ENCODE results near the gene SPPL3.

The SPPL3 gene

DNA sequence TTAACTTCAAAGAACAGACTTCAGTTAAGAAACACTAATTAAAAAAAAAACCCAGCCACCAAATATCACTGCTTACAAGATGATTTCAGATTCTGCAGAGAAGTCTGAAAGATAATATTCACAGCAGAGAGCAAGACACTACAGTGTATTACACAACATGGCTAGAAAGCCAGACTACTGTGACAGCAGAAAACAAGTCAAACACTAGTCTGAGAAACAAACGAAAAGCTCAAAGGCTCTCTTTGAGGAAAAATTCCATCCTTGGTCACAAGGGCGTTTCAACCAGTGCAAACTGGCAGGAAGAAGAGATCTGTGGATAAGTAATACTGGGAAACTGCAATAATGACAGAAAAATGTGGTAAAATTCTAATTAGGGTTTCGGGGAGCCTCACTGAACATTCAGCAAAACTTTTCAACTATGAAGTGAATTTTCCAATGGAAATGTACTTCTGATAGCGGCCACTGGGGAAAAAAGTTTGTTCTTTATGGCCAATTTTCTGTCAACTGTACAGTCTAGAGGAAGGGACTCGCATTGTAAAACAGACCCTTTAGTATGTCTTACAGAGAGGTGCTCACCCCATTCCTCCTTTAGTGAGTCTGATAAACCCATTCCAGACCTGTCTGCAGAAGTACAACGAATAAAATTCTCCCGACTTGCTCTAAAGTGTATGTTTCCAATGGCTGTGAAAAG lies 128.2 kb downstream of the SPPL3 start:
- DNase-seq (ENCODE audit: low spot score) = no peak

DNA sequence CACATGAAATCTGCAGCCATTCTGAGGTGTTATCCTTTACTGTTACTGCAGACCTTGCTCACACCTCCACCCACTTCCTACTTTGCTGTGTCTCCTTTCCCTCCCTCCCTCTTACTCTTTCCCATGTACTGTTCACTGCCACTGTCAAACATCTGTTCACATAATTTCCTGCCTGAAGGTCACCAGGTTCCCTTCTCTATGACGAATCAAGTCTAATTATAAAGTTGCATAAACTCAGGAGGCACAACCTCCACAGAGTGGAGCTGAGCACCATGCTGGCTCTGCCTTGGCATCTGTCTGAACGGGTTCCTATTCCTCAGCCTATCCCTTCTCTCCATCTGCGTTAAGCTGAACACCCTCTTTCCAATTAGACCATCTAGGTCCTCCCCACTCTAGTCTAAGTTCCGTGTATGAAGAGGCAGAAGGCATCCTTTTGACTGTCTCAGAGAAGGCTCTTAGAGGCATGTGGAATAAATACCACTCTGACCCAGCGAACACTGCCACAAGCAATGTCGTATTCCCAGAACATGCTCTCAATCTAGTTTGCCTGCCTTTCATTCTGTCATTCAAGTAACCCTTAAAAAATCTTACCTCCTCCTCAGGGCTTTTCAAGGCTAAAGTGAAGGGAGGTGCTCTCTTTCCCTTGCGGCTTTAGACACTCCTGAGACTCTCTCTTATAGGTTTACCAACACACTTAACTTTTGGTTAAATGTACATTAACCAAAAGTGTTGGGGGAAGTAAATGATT lies 129.8 kb downstream of the SPPL3 start:
- no peak for DNase-seq (ENCODE audit: low spot score)

DNA sequence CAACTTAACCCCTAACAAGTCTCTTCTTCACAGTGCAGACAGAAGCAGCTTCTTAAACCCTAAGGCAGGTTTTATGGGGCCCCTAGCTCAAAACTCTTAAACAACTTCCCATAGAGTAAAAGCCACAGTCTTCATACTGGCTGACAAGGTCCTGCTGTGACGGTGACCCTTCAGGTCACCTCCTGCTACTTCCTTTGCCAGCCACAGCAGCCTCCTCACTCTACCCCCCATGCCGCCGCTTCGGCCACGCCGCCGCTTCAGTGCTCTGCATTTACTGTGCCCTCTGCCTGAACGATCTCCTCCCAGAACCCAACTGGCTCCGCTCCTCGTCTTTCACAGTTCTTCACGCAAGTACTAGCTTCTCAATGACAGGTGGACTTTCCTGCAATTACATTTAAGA lies 133.1 kb downstream of the SPPL3 start:
- no peak for DNase-seq (ENCODE audit: low spot score)

DNA sequence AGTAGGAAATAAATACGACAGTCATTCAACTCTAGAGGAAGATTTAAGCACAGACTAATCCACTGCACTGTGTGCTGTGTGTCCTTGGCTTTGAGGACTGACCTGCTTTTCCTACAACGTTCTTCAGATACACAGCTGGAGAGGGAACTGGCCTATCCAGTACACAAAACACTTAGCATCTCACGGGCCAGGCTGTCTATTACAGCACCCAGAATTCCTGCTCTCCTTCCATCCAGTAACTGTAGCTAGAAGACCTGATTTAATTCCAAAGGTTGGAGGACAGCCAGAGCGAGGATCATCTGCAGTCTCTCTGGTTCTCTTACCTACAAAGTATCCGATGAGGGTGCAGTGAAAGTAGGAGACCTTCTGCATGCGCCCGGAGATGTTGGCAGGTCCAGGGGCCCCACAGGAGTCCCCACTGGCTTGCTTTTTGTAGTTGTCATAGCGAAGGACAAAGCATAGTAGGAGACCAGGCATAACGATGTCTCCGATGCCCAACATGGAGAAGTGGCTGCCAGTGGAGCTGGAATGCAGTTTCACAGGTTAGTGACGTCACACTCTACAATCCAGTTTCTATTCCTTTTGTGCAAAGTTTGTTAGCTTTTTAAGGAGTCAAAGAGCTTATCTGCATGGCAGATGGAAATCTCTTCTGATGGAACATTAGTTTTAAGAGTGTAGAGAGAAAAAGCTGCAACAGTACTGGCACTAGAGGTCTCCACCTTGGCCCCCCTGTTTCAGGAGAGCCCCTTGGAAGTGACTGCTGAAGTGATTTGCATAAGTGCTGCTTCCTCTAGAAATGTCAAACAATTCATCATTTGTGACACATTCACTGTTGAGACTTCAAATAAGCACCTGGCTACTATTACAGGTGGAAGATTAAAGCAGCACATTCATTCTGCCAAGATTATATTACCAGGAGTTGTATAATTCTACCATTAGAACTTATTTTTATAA lies 136.8 kb downstream of the SPPL3 start:
- no peak for DNase-seq (ENCODE audit: low spot score)

DNA sequence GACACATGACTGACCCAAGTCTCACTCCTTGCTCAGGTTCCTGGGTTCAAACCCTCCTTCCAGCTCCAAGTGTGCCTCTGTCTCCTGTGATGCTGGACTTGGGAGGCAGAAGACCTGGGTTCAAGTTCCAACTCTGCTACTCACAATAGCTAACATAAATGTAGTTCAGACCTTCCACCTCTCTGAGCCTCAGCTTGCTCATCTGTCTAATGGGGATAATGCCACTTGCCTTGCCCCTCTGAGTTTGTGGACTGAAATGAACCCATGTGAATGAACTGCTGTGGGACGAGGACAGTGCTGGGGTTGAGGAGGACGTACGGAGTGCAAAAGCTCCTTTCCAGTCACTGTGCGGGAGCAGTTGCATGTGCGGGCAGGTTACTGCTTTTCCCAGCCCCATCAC lies 137.6 kb downstream of the SPPL3 start:
- DNase-seq (ENCODE audit: low spot score) = no peak

DNA sequence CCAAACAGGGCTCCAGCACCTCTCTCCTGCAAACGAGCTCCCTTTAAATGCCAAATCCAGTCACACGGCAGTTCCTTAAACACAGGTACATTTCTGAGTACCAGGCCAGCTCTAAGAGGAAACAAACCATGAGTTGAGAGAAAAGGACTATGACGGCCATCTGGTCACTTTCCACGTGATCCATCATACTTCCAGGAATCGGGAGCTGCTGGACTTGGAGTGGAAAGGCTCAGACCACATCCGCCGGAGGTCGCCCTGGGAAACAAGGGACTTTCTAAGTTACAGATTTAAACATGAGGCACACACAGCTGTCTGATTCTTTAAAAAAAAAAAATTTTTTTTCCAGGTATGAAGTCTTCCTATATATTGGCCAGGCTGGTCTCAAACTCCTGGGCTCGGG lies 139.3 kb downstream of the SPPL3 start:
- no peak for DNase-seq (ENCODE audit: low spot score)

DNA sequence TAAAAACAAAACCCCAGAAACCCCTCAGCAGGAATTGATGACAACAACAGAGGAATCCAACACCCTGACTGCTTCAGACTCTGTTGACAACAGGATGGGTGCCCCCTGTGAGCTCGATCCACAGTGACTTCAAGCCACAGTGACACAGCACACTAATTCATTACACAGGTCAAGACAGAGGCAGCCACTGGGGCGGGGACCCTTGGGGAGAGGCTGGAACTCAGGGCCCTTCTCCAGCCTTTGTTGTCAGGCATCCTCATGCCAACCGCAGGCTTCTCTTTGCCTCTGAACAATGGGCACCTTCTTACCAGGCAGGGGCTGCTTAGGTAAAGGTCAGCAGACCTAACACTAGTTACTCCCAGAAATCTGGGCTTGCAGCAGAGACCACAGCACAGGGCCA lies 140.9 kb downstream of the SPPL3 start:
- no peak for DNase-seq (ENCODE audit: low spot score)

DNA sequence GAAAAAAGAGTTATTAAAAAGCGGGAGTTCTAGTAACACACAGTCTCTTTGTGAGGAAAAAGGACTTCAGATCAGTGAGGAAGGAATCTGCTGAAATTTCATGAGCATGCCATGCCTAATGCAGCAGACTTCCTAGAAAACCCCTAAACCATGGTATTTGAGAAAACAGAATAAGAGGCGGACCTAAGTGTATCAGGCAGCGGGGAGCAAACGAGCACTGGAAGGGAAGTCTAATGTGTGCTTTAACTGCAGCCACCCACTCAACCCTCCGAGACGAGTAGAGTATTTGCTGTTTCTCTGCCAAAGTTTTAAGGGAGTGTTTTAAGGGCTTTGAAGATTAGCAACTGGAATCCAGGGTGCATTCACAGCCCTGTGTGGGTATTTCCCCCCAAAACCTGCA lies 142.1 kb downstream of the SPPL3 start:
- DNase-seq (ENCODE audit: low spot score) = no peak

DNA sequence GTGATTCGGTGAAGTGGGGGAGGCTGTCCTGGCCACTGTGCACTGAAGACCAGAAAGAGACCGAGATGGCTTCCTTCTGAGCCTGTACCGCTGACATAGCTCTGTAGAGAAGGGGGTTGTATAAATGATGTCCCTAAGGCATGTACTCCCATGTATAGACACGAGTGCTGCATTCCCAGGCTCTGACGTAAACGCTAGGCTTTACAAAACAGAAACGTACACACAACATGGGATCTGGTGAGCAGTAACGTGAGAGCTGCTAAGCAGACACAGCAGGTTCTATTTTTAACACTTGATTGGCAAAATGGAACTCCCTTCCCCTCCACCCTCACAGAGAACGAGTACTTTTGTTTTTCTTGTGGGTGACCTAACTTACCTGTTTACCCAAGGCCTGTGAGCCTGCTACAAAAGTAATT lies 142.6 kb downstream of the SPPL3 start:
- DNase-seq (ENCODE audit: low spot score) = no peak

DNA sequence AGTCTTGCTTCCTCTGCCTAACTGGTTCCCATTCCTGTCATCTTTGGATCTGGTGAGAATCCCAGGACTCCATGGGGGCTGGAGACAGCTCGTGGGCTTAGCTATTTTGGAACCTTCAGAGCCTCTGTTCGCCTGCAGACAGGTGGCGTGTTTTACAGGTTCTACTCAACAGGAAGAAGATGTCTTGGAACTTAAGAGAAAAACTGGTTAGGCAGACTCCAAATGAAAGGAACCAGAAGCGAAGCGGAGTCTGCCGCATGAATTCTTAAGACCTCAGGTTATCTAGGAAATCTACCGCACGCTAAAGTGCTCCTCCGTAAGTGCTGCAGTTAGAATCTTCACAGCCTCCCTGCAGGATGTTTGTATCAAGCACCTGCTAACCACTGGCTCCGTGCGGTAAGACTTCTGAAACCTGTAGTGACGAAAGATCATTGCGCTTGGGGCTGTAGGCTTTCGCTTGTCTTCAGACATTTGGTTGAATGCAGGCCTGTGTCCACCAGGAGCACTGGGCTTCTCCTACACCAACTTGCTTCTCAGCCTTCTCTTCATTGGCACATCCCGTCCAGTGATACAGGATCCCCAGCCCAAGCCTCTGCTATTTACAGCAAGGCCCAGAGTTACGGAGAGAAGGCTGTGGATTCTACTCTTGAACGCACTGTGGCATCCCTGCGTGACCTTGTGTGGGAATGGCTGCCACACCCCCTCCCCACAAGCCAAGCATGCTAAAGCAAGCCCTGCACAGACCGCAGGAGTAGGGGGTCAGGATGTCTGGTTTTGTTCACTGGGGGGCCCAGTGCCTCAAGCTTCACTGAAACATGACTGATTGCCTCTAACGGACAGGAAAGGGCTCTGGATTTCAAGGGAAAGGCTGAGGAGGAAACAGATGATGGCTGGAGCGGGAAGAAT lies 143.6 kb downstream of the SPPL3 start:
- no peak for DNase-seq (ENCODE audit: low spot score)

DNA sequence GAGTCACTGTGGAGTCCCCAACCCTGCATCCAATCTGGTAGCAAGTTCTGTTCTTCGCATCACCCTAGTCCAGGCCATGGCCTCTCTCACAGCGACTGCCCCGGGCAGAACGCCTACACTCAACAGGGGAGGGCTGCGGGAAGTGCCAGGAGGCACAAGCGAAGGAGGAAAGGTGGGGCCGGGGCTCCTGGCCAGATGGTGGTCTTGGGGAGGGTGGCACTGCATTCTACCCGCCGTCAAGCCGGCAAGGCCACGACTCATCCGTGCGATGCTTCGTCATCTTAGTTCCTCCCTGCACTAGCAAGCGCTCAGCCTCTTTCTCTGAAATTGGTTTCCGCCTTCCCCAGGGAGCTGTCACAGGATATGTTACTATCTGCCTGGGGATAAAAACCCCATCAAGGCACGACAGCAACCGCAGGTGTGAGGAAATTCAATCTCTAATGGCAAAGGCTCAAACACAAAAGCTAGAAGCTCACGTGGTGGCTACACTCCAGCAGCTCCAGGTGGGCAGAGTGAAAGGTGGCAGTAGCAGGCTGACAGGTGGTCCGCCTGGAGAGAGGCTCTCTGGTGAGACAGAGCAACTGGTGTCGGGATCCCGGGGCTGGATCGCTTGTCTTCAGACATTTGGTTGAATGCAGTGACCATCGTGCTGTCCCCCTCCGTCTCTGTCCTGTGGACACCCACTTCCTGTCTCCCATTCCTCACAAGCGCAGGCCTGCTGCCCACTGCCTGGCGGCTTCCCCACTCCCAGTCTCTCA lies 144.4 kb downstream of the SPPL3 start:
- DNase-seq (ENCODE audit: low spot score) = no peak

DNA sequence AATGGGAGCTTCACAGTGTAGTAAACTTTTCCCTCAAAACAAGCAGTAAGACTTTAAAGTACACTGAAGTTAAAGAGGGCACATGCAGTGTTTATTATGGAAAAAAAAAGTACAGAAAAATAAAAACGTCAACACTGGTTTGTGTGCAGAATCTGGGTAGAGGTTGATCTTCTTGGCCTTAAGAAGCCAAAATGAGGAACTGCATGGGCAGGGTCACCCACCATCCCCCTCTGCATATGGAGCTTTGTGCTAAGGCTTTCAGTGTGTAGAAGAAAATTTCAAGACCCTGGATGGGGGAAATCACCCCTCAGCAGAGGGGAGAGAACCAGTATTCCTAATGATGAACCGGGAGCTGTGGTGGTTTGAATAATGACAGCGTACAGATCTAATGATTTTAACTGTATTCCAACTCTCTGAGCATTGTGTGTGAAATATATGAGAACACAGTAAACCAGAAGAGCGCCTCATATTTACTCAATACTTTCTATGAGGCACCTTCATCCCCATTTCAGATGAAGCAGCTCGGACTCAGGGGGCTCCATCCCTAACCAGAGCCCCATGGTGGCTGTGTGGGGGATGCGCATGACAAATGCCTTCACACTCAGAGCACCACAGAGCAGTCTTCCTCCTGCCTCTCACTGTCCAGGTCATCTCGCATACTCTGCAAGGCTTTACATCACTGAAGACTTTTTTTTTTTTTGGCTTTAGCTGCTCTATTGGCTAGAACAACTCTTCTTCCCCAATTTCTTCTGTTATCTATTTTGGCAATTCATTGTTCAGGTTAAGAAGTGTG lies 145.2 kb downstream of the SPPL3 start:
- DNase-seq (ENCODE audit: low spot score) = no peak

DNA sequence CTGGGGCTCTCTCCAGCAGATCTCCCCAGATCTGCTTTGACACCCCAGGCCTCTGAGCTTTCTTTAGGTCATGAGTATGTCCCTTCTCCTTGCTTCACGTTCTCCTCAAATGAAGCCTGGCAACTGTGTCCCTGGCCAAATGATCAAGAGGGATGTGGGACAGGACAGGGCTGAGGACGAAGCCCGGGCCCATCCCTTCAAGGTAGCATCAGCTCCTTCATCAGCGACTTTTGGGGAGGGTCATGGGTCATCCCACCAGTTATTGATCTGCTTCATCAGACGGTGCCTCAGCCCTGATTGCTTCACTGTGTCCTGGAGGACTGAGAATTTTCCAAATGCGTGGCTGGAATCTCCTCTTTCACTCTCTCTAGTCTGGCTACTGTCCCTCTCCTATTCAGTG lies 146.2 kb downstream of the SPPL3 start:
- no peak for DNase-seq (ENCODE audit: low spot score)

DNA sequence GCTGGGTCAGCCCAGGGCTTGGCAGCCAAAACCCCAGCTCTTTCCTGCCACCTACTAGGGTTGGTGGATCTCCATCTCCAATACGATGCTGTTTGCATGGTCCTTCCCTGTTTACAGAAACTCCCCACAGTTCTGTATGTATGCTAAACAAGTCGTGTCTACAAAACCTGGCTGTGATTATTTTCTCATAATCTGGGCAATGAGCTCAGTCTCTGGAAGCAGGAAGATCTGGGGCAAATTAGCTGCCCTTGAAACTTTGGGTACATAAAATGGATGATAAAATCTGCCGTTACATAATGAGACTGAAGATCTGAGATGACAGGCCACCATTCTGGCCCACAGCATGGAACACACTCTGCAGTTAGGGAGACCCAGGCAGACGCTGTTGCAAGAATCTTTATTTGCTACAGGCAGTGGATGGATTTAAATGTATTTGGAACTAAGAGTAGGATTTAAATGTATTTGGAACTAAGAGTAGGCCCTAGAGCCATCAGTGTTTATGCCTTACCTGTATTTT lies 146.9 kb downstream of the SPPL3 start:
- DNase-seq (ENCODE audit: low spot score) = no peak

DNA sequence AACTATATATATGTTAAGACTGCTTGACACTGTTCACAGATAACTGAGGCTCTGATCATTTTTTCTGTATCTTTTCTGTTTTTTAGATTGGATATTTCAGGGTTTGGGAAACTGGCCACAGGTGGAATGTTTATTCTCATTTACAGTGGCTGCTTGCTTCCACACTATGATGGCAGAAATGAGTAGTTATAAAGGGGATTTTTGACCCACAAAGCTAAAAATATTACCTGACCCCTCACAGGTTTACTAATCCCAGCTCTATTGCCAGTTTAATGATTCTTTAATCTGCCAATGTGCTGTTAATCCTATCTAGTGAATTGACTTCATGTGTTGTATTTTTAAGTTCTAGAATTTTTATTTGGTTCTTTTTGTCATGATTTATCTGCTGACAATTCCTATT lies 148.9 kb downstream of the SPPL3 start:
- DNase-seq (ENCODE audit: low spot score) = no peak

DNA sequence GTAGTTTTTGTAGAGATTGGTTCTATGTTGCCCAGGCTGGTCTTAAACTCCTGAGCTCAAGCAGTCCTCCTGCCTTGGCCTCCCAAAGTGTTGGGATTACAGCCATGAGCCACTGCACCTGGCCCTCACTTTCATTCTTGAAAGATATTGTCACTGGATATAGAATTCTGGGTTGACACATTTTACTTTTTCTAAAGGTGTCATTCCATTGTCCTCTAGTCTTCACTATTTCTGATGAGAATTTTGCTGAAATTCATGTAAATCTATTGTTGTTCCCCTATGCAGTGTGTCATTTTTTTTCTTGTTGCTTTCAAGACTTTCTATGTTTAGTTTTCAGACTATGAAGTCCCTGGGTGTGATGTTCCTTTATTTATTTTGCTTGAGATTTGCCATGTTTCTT lies 149.4 kb downstream of the SPPL3 start:
- no peak for DNase-seq (ENCODE audit: low spot score)

DNA sequence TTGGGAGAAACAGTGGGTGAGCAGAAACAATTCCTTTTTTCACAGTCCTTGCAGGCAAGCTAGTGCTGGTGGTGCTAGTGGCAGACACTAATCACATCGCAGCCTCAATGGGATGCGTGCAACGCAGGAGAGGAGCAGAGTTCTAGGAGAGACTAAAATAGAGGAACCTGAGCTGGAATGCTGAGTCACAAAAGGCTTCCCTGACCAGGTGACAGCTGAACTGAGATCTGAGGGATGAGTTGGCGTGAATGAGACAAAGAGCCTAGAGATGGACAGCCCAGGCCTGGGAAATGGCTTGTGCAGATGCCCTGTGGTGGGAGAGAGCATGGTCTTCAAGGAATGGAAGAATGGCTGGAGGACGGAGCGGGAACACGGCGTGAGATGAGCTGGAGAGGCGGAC lies 152.8 kb downstream of the SPPL3 start:
- DNase-seq (ENCODE audit: low spot score) = no peak

DNA sequence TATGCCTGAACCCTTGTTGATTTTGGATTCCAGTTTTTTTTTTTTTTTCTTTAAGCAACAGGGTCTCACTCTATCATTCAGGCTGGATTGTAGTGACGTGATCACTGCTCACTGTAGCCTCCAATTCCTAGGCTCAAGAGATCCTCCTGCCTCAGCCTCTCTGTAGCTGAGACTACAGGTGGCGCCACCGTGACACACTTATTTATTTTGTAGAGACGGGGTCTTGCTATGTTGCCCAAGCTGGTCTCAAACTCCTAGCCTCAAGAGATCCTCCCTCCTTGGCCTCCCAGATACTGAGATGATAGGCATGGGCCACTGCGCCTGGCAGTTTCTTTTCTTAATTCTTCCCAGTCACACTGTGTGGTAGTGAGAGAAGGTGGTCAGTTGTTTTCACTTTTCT lies 153.4 kb downstream of the SPPL3 start:
- no peak for DNase-seq (ENCODE audit: low spot score)

DNA sequence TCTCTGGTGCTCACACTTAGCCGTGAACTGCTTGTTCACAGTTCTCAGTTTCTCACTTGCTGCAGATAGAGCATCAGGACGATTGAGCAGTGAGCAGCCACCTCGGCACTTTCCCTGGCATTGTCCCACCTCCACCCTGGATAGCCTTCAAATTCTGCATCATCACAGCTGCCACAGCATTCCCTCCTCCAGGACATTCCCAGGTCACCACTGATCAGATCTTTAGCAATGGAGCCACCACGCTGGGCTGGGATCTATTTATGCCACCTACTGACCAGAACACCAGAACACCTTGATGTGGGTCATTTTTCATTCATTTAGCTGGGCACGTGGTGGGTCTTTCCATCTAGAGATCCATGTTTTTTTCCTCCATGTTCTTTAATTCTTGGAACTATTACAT lies 154.9 kb downstream of the SPPL3 start:
- no peak for DNase-seq (ENCODE audit: low spot score)

DNA sequence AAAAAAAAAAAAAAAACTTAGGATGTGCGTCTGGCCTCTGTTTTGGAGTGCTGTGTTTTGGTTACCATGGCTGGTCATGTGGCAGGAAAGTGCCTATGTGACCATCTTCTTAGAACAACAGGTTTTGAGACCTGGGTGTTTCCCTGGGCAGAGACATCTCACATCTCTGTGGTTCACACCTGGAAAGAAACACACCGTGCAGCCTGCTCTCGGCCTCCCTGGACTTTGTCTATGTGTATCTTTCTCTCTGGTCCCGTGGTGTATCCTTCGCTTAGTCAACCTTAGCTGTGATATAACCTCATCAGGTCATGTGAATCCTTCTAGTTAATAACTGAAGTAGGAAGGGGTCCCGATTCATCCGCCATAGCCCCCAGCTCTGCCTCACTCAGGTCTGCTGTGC lies 155.9 kb downstream of the SPPL3 start:
- DNase-seq (ENCODE audit: low spot score) = no peak
